Astrocyte of the cerebellum (primary cell): ENCODE data around the gene ATP8A2.

ENCODE experiments used
- DNase-seq: peaks from one replicate; pipeline ENCODE4 v3.0.0-alpha.2; 2011; ENCODE audit warnings: low read depth
- H3K4me3 ChIP-seq: 2 replicates; pipeline ENCODE4 v1.5.1; 2011; ENCODE audit warnings: mild to moderate bottlenecking, low read depth, low read length, moderate library complexity
- CTCF ChIP-seq: IDR thresholded peaks from 2 replicates; pipeline ENCODE4 v1.5.1; 2012; ENCODE audit warnings: low read length, low read depth, moderate library complexity, mild to moderate bottlenecking; ENCODE audit errors: missing control alignments
- in situ Hi-C: cut with HindIII; loops from 2 replicates; pipeline ENCODE4 v1.10.0; 2017; ENCODE audit warnings: low sequenced_read_pairs

Gene ATP8A2

DNA sequence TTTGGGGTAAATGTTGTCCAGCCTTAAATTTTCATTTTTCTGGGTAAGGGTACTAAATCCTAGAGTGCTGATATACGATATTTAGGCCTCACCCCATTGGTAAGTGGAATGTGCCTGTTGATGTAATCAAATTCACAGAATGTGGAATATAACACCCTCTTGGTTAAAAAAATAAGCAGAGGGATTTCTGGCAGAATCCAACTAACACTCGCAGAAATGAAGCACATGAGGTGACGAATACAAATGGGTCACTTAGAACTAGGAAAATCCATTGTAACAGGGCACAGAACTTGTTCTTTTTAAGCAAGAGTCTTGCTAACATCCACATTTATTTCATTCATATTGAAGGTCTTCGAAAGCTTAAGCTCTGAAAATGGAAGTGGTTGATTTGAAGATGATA, 359.8 kb downstream of the ATP8A2 start:
- in situ Hi-C loops, result no loop called here
- H3K4me3 ChIP-seq, result no peak overlapping the region
- TF ChIP-seq CTCF, result no peak
- DNase-seq, result no peak

DNA sequence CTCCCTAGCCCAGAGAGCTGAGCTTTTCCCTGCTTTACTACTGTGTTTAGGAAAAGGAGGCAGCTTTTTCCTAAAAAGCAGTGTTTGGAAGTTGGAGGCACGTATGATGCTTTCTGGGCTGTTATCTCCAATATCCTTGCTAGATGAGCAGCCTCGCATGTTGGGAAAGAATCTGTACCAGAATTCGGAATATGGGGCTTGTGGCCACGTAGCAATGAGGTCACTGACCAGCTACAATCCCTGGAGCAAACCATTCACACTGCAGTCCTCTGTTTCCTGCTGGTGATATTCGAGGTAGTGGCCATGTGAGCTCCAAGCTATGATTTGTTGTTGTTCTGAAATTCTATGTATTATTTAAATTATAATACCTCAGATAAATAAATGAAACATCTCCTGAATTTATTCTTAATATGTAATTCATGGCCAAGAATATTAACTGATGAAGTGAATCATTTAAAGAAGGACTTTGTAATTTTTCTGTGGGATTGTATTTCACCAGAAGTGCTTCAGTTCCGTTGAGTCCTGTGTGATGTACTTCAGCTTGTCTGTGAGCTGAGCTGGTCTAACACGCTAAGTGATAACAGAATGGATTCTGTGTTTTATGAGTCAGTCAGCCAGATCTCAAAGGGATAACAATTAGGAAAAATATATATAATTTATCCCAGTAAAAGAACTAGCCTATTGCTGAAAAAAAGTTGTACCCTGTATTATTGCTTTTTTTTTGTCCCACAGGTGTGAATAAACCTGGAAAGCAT, 360.5 kb downstream of the ATP8A2 start:
- no peak for TF ChIP-seq CTCF
- in situ Hi-C loops, result no loop called here
- DNase-seq, result no peak
- H3K4me3 ChIP-seq, result no peak overlapping the region

GRCh38 chr13:25733001-25733491, 361.3 kb downstream of the ATP8A2 start:
- DNase-seq, result peak; percentile 65
- in situ Hi-C loops, result no loop called here
- H3K4me3 ChIP-seq, result no peak overlapping the region
- TF ChIP-seq CTCF, result no peak

- no peak for TF ChIP-seq CTCF
- no peak for DNase-seq
- in situ Hi-C loops, result no loop called here
- no peak overlapping the region for H3K4me3 ChIP-seq
Observed at GRCh38 chr13:25733696-25734435, 362.1 kb downstream of the ATP8A2 start.

- no peak overlapping the region for H3K4me3 ChIP-seq
- in situ Hi-C loops, result no loop called here
- no peak for TF ChIP-seq CTCF
- peak; percentile 64 for DNase-seq
Observed at GRCh38 chr13:25738342-25739196, 366.8 kb downstream of the ATP8A2 start.

DNA sequence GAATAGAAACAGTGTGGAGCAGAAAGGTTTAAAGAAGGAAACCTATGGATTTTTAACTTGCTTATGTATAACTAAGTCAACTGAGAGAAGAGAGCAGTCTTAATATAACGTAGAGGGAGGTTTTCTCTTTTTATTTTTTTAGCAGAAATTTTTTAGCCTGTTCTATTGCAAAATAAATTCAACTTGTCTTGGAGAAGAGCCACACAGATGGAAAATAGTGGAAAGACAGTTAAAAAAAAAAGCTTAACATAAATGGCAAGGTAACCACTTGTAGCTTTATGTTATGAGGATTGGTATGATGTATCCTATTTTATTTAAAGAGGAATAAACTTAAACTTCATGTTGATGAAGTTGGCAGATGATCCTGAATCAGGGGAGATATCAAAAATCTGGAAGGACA, 367.6 kb downstream of the ATP8A2 start:
- in situ Hi-C loops, result no loop called here
- TF ChIP-seq CTCF, result no peak
- DNase-seq, result no peak
- H3K4me3 ChIP-seq, result no peak overlapping the region
